GM20431 (cell line): ENCODE measurements around the gene PPP1R3G.

ENCODE experiments used
- in situ Hi-C: fragments of 300-500 bp; cut with MseI, MboI; formaldehyde crosslinking; loops from one replicate; pipeline ENCODE4 v1.15.0; 2020; ENCODE audit warnings: low sequenced_read_pairs; ENCODE audit not compliant: unreplicated experiment

Gene PPP1R3G

DNA sequence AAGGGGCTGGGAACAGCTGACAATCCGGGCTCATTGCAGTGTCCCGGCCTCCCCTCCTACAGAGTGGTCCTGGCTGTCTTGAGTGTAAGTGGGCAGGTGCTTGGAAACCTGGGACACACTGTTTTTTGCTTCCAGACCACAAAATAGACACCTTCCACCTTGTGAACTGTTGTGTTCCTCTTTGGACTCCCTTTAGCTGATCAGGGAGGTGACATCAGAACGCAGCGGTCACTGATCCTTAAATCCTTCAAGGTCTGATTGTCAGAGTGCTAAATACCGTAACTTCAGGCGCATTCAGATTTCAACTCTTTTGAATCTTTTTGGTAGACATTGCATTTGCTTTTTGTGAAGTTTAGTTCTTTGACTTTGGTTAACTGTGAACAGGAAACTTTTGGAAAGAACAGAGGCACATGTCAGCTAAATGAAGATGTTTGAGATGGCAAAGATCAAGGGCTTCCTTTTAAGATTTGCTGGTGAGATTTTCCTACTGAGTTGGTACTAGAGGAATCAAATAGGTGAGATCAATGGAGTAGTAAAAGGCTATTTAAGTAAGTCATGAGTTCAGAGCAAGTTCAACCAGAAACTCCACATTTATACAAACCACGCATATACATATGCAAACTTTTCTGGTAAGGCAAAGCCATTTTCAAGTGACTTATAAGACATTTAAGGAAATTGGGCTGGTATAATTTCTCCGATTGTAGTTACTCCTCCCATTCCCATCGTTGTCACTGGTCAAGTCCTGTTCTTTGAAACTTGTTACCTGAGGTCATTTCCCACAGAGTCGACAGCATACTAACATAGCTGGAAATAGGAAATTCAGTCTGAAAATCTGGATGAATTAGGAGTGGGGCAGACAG is 6.3 kb downstream of the PPP1R3G start:
- in situ Hi-C loops: no loop called here

- in situ Hi-C loops: no loop called here
Observed at GRCh38 chr6:5093231-5094015, 8.3 kb downstream of the PPP1R3G start.

DNA sequence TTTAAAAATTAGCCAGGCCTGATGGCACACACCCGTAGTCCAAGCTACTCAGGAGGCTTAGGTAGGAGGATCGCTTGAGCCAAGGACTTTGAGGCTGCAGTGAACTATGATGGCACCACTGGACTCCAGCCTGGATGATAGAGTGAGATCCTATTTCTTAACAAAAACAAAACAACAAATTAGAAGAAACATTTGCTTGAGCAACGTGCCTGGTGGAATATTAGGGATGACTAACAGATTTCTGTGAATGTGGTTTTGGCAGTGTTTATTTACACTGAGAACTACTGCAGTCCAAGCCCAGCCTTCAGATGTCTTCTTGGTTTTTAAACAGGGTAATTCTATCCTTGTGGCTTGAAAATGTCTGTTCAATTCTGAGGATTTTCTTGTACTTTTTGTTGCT is 9.2 kb downstream of the PPP1R3G start:
- in situ Hi-C loops: no loop called here

- in situ Hi-C loops: no loop called here
Observed at GRCh38 chr6:5095236-5095635, 10.1 kb downstream of the PPP1R3G start.

- in situ Hi-C loops: no loop called here
Observed at GRCh38 chr6:5096482-5096881, 11.3 kb downstream of the PPP1R3G start.

- in situ Hi-C loops: no loop called here
Observed at GRCh38 chr6:5098501-5099270, 13.5 kb downstream of the PPP1R3G start.

DNA sequence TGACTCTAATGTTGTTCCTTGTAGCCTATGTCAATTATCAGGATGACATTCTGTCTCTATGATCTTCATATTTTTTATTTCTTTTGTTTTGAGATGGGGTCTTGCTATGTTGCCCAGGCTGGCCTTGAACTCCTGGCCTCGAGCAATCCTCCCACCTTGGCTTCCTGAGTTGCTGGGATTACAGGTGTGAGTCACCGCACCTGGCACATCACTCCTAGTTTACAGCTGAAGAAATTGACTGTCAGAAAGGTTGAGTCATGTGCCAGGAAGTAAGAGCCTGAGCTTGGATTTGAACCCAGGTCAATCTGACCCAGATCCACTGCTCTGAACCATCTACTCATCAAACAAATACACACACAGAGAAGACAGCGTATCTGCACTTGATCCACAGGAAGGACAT is 14.4 kb downstream of the PPP1R3G start:
- in situ Hi-C loops: no loop called here

DNA sequence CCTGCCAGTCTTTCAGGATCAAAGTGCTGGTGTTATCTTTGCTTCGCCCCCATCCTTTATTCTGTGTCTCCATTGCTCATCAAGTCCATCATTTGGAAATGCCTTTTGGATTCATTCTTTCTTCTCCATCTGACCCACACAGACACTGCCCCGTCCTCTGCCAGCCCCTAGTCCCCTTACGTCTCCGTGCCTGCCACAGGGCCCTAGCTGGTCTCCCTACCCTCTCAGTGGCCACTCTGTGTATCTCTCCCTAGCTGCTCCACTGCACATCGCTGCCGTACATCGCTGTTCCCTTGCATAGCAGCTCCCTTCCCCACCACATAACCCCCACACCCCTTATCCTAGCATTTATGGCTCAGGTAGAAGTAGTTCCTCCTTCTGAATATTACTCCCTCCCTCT is 15.7 kb downstream of the PPP1R3G start:
- in situ Hi-C loops: no loop called here

DNA sequence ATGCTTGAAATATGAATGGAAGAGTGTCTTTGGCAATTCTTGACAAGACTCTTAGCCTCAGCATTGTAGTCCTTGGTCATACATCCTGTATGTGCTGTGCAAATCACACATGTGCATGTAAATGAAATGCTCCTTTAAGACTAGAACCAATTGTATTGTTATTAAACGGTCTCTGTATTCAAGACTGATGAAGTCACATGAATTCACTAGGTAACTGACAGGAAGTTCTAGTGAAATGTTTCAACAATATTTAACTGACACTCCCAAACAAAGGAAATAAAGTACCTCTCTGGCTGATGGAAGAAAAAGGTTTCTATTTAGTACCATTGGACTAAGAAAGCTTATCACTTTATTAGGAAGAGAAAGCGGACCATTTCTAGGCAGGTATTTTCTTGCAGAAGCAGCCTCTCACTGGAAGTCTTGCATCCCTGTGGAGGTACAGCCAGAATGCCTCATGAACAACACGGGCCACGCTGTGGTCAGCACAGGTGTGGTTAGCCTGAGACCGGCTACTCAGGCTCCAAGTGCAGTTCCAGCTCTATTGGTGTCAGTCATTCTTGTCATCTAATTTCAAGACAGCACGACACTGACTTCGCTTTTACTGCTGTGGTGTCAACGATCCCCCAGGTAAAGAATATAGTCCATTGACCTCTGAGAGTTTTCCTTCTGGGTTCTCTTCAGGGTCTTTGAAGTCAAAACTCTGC is 17.3 kb downstream of the PPP1R3G start:
- in situ Hi-C loops: no loop called here

DNA sequence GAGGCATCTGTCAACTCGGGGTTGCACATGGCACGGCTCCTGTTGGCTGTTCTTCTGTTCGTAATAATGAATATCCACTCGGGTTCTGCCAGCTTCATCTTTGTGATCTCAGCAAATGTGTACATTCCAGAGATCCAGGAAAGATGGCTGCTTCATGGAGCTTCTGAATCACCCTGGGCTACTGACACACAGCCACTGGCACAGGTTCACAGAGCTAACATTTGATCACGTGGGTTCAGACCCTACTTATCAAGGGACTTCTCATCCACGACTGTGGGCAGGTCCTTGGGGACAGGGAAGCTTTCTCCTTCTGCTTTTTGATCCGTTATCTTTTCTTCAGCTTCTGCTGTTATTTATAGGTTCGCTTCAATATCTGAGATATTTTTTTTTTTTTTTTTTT is 18.1 kb downstream of the PPP1R3G start:
- in situ Hi-C loops: no loop called here

- in situ Hi-C loops: no loop called here
Observed at GRCh38 chr6:5104667-5105066, 19.5 kb downstream of the PPP1R3G start.

DNA sequence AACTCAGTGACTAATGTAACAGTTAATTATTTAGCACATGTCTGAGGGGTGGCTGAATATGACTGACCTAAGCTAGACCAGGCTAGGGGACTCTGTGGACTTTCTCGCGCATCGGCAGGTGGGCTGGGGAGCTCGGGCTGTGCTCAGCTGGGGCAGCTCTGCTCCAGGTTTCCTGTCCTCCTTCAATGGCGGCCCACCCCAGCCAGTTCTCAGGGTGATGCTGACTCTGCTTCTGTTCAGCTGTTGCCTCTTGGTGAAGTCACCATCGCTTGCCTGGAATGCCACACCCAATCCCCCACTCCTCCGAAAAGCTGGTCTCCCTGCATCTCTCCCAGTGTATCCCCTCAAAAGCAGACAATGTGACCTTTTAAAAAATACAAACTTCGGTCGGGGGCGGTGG is 20.0 kb downstream of the PPP1R3G start:
- in situ Hi-C loops: no loop called here

DNA sequence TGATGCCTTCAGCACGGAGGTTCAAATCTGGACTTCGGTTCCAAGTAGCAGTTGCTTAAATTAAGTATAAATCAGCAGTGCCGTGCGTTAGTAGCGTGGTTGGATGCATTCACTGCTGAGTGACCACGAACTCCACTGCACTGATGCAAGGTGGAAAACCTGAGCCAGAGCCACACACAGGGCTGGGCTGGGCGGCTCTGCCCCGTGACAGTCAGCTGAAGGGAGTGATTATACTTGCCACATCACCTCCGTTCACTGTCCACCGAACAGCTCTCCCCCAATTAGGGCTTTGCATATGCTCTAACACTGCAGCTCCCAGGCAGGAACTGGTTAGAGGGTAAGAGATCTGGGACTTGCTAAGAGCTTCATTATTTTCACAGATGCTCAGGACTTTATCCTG is 22.2 kb downstream of the PPP1R3G start:
- in situ Hi-C loops: no loop called here

DNA sequence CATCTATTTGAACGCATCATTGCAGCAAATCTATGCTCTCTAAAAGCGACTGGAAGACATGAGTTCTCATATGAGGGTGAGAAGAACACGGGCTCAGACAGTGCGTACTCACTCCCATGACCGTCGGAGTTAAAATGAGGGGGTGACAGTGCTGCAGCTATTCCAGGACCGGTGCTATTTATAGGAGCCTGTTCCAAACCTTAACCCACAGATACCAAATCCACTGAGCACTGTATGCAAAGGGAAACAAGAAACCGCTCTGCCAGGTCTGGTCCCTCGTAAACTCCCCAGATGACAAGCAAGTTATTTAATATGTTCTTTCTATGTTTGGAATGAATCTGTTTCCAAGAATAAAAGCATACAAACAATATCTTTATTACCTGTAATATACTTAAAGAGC is 22.9 kb downstream of the PPP1R3G start:
- in situ Hi-C loops: no loop called here

DNA sequence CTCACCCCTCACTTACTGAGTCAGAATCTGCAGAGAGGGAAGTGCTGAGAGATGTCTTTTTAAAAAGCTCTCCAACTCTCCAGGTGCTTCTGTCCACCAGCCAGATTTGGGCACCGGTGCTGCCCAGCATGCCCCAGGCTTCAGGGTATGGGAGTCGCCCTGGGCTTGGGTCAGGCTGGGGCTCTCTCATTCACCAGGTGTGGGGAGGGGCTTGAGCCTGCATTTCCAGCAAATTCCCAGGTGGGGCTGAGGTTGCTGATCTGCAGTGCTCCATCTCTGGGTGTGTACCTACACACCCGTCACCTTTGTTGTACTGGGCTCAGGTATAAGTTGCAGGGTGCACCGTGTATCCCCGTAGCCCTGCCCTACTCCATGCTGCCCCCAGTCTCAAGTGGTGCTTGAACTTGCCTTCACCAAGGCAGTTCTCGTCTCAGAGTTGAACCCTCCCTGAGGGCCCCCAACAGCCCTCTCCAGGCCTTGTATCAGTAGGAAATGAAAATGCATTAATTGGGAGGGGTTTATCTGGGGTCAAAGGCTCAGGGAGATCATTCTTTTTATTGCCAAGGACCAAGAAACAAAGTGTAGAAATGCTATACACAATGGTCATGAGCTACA is 23.5 kb downstream of the PPP1R3G start:
- in situ Hi-C loops: no loop called here

- in situ Hi-C loops: no loop called here
Observed at GRCh38 chr6:5109436-5109835, 24.3 kb downstream of the PPP1R3G start.

- in situ Hi-C loops: no loop called here
Observed at GRCh38 chr6:5110246-5110645, 25.1 kb downstream of the PPP1R3G start.

DNA sequence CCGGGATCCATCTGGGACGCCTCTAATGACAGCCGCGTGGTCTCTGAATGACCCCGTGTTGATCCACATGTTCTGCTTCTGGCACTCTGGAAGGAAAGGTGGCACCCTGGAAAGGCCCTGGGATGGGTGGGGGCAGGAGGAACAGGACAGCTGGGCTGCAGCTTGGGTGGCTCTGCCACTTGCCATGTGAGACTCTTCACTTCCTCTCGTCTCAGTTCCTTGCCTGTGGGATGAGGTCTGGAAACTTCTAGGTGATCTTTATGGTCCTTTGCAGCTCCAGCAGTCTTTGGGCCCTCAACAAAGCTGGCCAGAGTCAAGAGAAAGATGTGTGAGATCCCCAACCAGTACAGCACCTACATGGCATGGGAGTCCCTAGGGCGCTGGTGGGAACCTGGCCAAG is 26.5 kb downstream of the PPP1R3G start:
- in situ Hi-C loops: no loop called here

DNA sequence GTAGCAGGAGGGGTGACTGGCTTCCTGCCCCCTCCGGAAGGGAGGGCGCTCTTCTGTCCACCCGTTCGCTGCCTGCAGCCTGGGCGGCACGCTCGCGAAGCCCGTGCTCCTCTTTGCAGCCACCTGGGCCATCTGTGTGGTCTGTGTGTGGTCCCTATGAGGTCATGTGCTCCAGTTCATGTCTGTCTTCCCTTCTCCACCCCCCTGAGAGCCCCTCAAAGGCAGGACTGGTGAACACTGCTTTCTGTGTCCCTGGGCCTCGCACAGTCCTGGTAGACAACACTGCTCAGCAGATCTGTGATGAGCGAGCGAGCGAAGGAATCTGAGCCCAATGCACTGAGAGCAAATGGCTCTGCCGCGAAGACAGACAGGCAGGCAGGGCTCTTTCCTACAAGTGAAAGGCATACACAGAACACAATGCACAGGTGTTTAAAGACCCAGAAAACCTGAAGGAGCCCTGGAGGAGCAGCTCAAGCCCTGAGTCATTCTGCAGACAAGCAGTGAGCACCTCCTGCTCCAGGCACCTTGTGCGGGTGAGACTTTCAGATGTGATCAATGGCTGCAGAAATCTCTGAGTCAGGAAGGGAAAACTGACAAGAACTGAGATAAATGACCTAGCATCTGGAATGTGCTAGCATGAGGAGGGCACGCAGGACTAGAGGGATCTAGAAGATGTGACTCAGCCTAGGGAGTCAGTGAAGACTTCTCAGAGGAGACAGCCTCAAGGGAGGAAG is 27.1 kb downstream of the PPP1R3G start:
- in situ Hi-C loops: no loop called here
